Gastrocnemius medialis (tissue), 4 donors: ENCODE data around the gene WDR26. TPM values are rescaled to one million over a fixed set of nuclear protein-coding genes. Genes with fewer than 3 reads are reported as not detected.
"Not testable (repeated sequence)": the region's sequence is repeated elsewhere in the genome, so short reads cannot be mapped to it uniquely, and the experiment has no call there.

ENCODE experiments used
- ATAC-seq, 2 donors: fragments of 150-250 bp; one replicate each; pipeline ENCODE4 v1.9.1; 2016
- DNase-seq, 2 donors: peaks; one replicate each; pipeline ENCODE4 v3.0.0-alpha.2; 2019
- H3K27ac ChIP-seq, 4 donors: fragments of 200-600 bp; sonication (generic); 1 replicate in 1 of 4; 2 replicates in 3 of 4; pipeline ENCODE4 v1.5.1; 2016 to 2018; ENCODE audit warnings: mild to moderate bottlenecking in 2 of 4, moderate library complexity in 1 of 4
- H3K27me3 ChIP-seq, 3 donors: fragments of 200-600 bp; sonication (generic) in 2 of 3; 1 replicate in 1 of 3; 2 replicates in 2 of 3; pipeline versions ENCODE4 v1.5.1 to v1.6.0; 2016 to 2019; ENCODE audit warnings: mild to moderate bottlenecking in 1 of 3, moderate library complexity in 1 of 3
- H3K36me3 ChIP-seq, 2 donors: fragments of 200-600 bp; sonication (generic) in 1 of 2; one replicate each; pipeline ENCODE4 v1.5.1; 2017 to 2018
- H3K4me1 ChIP-seq, 2 donors: fragments of 200-600 bp; sonication (generic) in 1 of 2; one replicate each; pipeline ENCODE4 v1.5.1; 2016 to 2017; ENCODE audit warnings: mild to moderate bottlenecking in 2 of 2
- H3K4me3 ChIP-seq, 4 donors: fragments of 200-600 bp; sonication (generic) in 3 of 4; 1 replicate in 1 of 4; 2 replicates in 3 of 4; pipeline ENCODE4 v1.5.1; 2016 to 2019; ENCODE audit warnings: mild to moderate bottlenecking in 2 of 4
- H3K9me3 ChIP-seq, 3 donors: fragments of 200-600 bp; sonication (generic) in 2 of 3; 1 replicate in 1 of 3; 2 replicates in 2 of 3; pipeline ENCODE4 v1.5.1; 2016 to 2019
- CTCF ChIP-seq, 5 experiments: fragments of 450-650 bp in 3 of 5; fragments of 200-600 bp in 2 of 5; sonication (generic) in 2 of 5; IDR thresholded peaks in 4 of 5; conservative IDR thresholded peaks in 1 of 5; 1 replicate in 4 of 5; 2 replicates in 1 of 5; pipeline ENCODE4 v1.5.1; 2016 to 2019; ENCODE audit warnings: antibody characterized with exemption in 5 of 5, mild to moderate bottlenecking in 3 of 5, moderate library complexity in 3 of 5
- POLR2A ChIP-seq, 2 donors: fragments of 450-650 bp; IDR thresholded peaks; one replicate each; pipeline ENCODE4 v1.6.1; 2017; ENCODE audit warnings: antibody characterized with exemption in 2 of 2, mild to moderate bottlenecking in 2 of 2, moderate library complexity in 2 of 2
- in situ Hi-C, 4 donors: fragments of 200-750 bp; cut with MboI; loops; one replicate each; pipeline versions ENCODE4 v1.15.0 to v1.8.0; 2017; ENCODE audit warnings: low sequenced_read_pairs in 4 of 4
- intact Hi-C: fragments of 100-400 bp; cut with DNase I; formaldehyde crosslinking; loops from one replicate; pipeline ENCODE4 v1.15.1; 2023; ENCODE audit warnings: low total_unique reads
- total RNA-seq, 4 donors: library from RNA; depleted of rRNA; stranded (reverse); fragments of >200 nt; gene quantifications; one replicate each; pipeline versions ENCODE4 v1.1.0 to v1.2.3, GENCODE V29; 2016

WDR26 gene
- total RNA-seq, 4 donors from 2014 or later = 62.1 to 86.5 (median 74.0) TPM

- ATAC-seq (no peak), DNase-seq (no peak)
- Histone ChIP-seq H3K27ac (peak overlapping the region; percentile 85 to 95 (median 89)), H3K36me3 (no peaks in the 10 kb centered on the region), H3K9me3 (no peaks in the 10 kb centered on the region), H3K4me1 (peaks cover 25 to 33% of the 10 kb centered on the region in 2 donors), H3K4me3 (peak overlapping the region in 2 of 4 donors; percentile 72 to 89), H3K27me3 (no peaks in the 10 kb centered on the region)
- TF ChIP-seq CTCF (IDR thresholded peaks at IDR 0.05 in 4 of 5, conservative IDR thresholded peaks at IDR 0.05 in 1 of 5) = no peak
- in situ Hi-C loops = no loop called here
- intact Hi-C loops = loop anchor here (5.0 kb wide), 1 partner anchor 99 kb away; no protein-coding TSS in a partner anchor
These were observed 76.4 kb downstream of the WDR26 start for GRCh38 chr1:224358237-224358636.

GRCh38 chr1:224357626-224358124, 76.9 kb downstream of the WDR26 start:
- Histone ChIP-seq H3K36me3 (no peaks in the 10 kb centered on the region), H3K4me3 (peak overlapping the region; percentile 72 to 89 (median 88)), H3K4me1 (peaks cover 23 to 33% of the 10 kb centered on the region in 2 donors), H3K27ac (peak overlapping the region; percentile 85 to 95 (median 89)), H3K27me3 (no peaks in the 10 kb centered on the region), H3K9me3 (no peaks in the 10 kb centered on the region)
- peak in 1 of 2 donors; percentile 25 for ATAC-seq
- in situ Hi-C loops = no loop called here
- TF ChIP-seq POLR2A (IDR thresholded peaks at IDR 0.05) (no peak), CTCF (IDR thresholded peaks at IDR 0.05 in 4 of 5, conservative IDR thresholded peaks at IDR 0.05 in 1 of 5) (no peak)
- no peak for DNase-seq
- intact Hi-C loops = loop anchor here (2.0 to 5.0 kb wide), 3 partner anchors 75 to 175 kb away; partner anchors contain the start of gene DEGS1

- H3K9me3 ChIP-seq = no peaks in the 10 kb centered on the region
- peak within 1 kb of the TSS; percentile 72 to 89 (median 88) for H3K4me3 ChIP-seq
- peak within 1 kb of the TSS; percentile 85 to 95 (median 89) for H3K27ac ChIP-seq
- DNase-seq = peak; percentile 90 to 93
- H3K27me3 ChIP-seq = no peaks in the 10 kb centered on the region
- TF ChIP-seq POLR2A (IDR thresholded peaks at IDR 0.05) (peak; percentile 93 to 94), CTCF (IDR thresholded peaks at IDR 0.05 in 4 of 5, conservative IDR thresholded peaks at IDR 0.05 in 1 of 5) (no peak)
- in situ Hi-C loops (no loop called here), intact Hi-C loops (loop anchor here (1.0 to 5.0 kb wide), 4 partner anchors 27 to 174 kb away; partner anchors contain the start of genes DEGS1 and NVL)
- H3K36me3 ChIP-seq = no peaks in the 10 kb centered on the region
- peaks cover 23 to 33% of the 10 kb centered on the region in 2 donors for H3K4me1 ChIP-seq
- ATAC-seq = peak; percentile 98
These were observed 77.6 kb downstream of the WDR26 start, which contains the start of gene CNIH4 for GRCh38 chr1:224356685-224357625. Gene CNIH4, plus strand, starts transcription at chr1:224356879. Its CDS starts 46 bp downstream, at chr1:224356925.

GRCh38 chr1:224353975-224354925, 80.3 kb downstream of the WDR26 start:
- Histone ChIP-seq H3K27ac (no peak overlapping the region), H3K36me3 (no peaks in the 10 kb centered on the region), H3K4me3 (no peak overlapping the region), H3K9me3 (no peaks in the 10 kb centered on the region), H3K27me3 (no peaks in the 10 kb centered on the region), H3K4me1 (peaks cover 15 to 19% of the 10 kb centered on the region in 2 donors)
- no peak for TF ChIP-seq POLR2A (IDR thresholded peaks at IDR 0.05)
- no peak for TF ChIP-seq CTCF (IDR thresholded peaks at IDR 0.05 in 4 of 5, conservative IDR thresholded peaks at IDR 0.05 in 1 of 5)
- ATAC-seq = no peak
- DNase-seq = no peak
- in situ Hi-C loops = no loop called here
- intact Hi-C loops = no loop called here

- DNase-seq, H3K27me3 ChIP-seq, H3K4me3 ChIP-seq, H3K9me3 ChIP-seq, ATAC-seq, in situ Hi-C loops, H3K36me3 ChIP-seq, H3K4me1 ChIP-seq, intact Hi-C loops, H3K27ac ChIP-seq: not testable (repeated sequence)
These were observed 82.0 kb downstream of the WDR26 start for GRCh38 chr1:224352436-224353085.

- ATAC-seq, H3K27me3 ChIP-seq, H3K4me3 ChIP-seq, H3K36me3 ChIP-seq, DNase-seq, H3K9me3 ChIP-seq, H3K4me1 ChIP-seq, H3K27ac ChIP-seq, intact Hi-C loops: not testable (repeated sequence)
- in situ Hi-C loops = loop anchor here in 2 of 4 donors (25.0 kb wide), 2 partner anchors 113 to 237 kb away; partner anchors contain the start of gene FBXO28 (in 1 of the 2)
These were observed 84.9 kb downstream of the WDR26 start for GRCh38 chr1:224349716-224350115.
